Ascending aorta (tissue), 2 donors: ENCODE data around the gene SNAP47. TPM values are rescaled to one million over a fixed set of nuclear protein-coding genes. Genes with fewer than 3 reads are reported as not detected.
A peak's percentile ranks its signal among the peaks of the same experiment; 100 is the strongest.

Experiments
- DNase-seq, 2 donors: peaks; one replicate each; pipeline ENCODE4 v3.0.0-alpha.2; 2019; ENCODE audit warnings: low spot score in 2 of 2
- H3K27ac ChIP-seq, 2 donors: fragments of 200-600 bp; sonication (generic); one replicate each; pipeline ENCODE4 v1.5.1; 2016 to 2017; ENCODE audit warnings: mild to moderate bottlenecking in 1 of 2
- H3K27me3 ChIP-seq: fragments of 200-600 bp; sonication (generic); one replicate; pipeline ENCODE4 v1.5.1; 2017
- H3K36me3 ChIP-seq, 2 donors: fragments of 200-600 bp; sonication (generic); one replicate each; pipeline ENCODE4 v1.5.1; 2016
- H3K4me1 ChIP-seq, 2 donors: fragments of 200-600 bp; sonication (generic); one replicate each; pipeline ENCODE4 v1.5.1; 2016 to 2017; ENCODE audit warnings: mild to moderate bottlenecking in 1 of 2
- H3K4me3 ChIP-seq, 2 donors: fragments of 200-600 bp; sonication (generic); one replicate each; pipeline ENCODE4 v1.5.1; 2016 to 2017; ENCODE audit warnings: mild to moderate bottlenecking in 1 of 2
- H3K9me3 ChIP-seq, 2 donors: fragments of 200-600 bp; sonication (generic); one replicate each; pipeline ENCODE4 v1.5.1; 2016
- intact Hi-C: fragments of 100-400 bp; cut with DNase I; formaldehyde crosslinking; loops from one replicate; pipeline ENCODE4 v1.15.1; 2023
- total RNA-seq: library from RNA; depleted of rRNA; stranded (reverse); fragments of >200 nt; gene quantifications from one replicate; pipeline ENCODE4 v1.1.0, GENCODE V29; 2016
- TF ChIP-seq, protein P1 (sequence below), 3 experiments: fragments of 200-600 bp in 2 of 3; fragments of 450-650 bp in 1 of 3; sonication (generic) in 2 of 3; IDR thresholded peaks; one replicate each; pipeline ENCODE4 v1.5.1; 2016 to 2019; ENCODE audit warnings: antibody characterized with exemption in 3 of 3, mild to moderate bottlenecking in 1 of 3, moderate library complexity in 1 of 3

SNAP47 gene
- total RNA-seq, 1 donor from 2014 or later, result 54.0 TPM

DNA sequence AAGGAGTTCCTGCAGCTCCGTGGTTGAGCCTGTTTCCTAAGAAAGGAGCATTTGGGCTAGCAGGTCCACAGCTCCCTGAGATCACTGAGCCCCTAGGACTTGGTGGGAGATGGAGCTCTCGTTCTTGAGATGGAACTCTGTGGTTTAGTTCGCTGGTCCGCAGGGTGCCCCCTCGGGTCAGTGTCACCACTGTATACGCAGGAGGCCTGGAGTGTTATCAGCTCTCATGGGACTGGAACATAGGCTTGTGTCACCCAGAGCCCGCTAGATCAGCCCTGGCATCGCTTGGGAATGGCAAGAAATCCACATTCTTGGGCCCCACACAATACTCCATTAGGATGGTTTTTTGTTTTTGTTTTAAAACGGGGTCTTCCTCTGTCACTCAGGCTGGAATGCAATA lies 3.6 kb downstream of the SNAP47 start:
- Histone ChIP-seq H3K4me1 (peaks cover 0 to 9% of the 10 kb centered on the region in 2 donors), H3K27me3 (no peaks in the 10 kb centered on the region)

DNA sequence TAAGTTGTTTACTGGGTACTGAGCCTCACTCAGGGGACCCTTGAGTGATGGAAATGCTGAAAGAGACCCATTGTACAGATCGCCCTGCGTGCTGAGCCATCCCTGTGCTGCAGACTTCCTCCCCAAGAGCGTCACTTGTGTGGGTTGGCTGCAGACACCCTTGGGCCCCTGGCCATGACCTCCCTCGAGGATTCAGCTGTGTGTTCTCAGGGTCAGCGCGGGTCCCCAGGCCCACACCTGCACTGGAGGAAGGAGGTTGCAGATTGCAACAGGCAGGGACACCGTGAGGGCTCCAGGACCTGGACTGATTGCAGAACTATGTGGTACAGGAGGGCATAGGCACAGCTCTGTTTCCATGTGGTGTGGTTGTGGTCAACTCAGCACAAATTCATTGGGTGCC lies 4.4 kb downstream of the SNAP47 start:
- no peaks in the 10 kb centered on the region for H3K36me3 ChIP-seq
- peaks cover 0 to 5% of the 10 kb centered on the region in 2 donors for H3K4me1 ChIP-seq
- H3K9me3 ChIP-seq, result no peaks in the 10 kb centered on the region
- H3K27me3 ChIP-seq, result no peaks in the 10 kb centered on the region
- intact Hi-C loops, result loop anchor here (5.0 kb wide), 2 partner anchors 343 to 422 kb away; partner anchors contain the start of genes ARF1 and CDC42BPA
- no peak for DNase-seq
- H3K27ac ChIP-seq, result no peak overlapping the region
- H3K4me3 ChIP-seq, result no peak overlapping the region
- TF ChIP-seq, protein P1, sequence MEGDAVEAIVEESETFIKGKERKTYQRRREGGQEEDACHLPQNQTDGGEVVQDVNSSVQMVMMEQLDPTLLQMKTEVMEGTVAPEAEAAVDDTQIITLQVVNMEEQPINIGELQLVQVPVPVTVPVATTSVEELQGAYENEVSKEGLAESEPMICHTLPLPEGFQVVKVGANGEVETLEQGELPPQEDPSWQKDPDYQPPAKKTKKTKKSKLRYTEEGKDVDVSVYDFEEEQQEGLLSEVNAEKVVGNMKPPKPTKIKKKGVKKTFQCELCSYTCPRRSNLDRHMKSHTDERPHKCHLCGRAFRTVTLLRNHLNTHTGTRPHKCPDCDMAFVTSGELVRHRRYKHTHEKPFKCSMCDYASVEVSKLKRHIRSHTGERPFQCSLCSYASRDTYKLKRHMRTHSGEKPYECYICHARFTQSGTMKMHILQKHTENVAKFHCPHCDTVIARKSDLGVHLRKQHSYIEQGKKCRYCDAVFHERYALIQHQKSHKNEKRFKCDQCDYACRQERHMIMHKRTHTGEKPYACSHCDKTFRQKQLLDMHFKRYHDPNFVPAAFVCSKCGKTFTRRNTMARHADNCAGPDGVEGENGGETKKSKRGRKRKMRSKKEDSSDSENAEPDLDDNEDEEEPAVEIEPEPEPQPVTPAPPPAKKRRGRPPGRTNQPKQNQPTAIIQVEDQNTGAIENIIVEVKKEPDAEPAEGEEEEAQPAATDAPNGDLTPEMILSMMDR (IDR thresholded peaks at IDR 0.05), result no peak

More for the DNA sequence above, 3.6 kb downstream of the SNAP47 start:
- H3K4me3 ChIP-seq, result no peak overlapping the region
- intact Hi-C loops, result loop anchor here (5.0 kb wide), 2 partner anchors 343 to 422 kb away; partner anchors contain the start of genes ARF1 and CDC42BPA
- no peaks in the 10 kb centered on the region for H3K36me3 ChIP-seq
- H3K9me3 ChIP-seq, result no peaks in the 10 kb centered on the region
- TF ChIP-seq, protein P1 (IDR thresholded peaks at IDR 0.05), result no peak
- DNase-seq, result peak in 1 of 2 donors; percentile 53
- H3K27ac ChIP-seq, result no peak overlapping the region

DNA sequence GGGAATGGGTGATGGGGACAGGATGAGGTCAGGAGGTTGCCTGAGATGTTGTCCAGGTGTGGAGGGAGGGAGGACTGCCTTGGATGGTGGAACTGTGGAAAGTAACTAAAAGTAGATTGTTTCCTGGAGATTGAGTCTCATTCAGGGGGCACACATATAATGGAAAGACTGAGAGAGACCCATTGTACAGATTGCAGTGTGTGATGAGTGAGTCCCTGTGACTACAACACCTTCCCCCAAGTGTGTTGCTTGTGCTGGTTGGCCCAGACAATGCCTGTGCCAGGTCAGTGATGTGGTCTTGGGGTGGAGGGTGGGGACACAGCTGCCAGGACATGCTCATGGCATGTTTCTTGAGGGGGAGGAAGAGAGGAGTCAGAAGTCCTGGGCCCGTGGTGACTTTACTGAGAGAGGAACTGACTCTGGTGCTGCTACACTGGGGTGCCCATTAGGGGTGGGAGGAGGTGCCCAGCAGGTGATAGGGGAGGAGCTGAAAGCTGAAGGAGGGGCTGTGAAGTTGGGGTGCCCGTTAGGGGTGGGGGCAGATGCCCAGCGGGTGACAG lies 5.2 kb downstream of the SNAP47 start:
- H3K9me3 ChIP-seq, result no peaks in the 10 kb centered on the region
- no peak overlapping the region for H3K4me3 ChIP-seq
- H3K4me1 ChIP-seq, result peaks cover 0 to 5% of the 10 kb centered on the region in 2 donors
- intact Hi-C loops, result no loop called here
- TF ChIP-seq, protein P1 (IDR thresholded peaks at IDR 0.05), result no peak
- no peaks in the 10 kb centered on the region for H3K27me3 ChIP-seq
- DNase-seq, result peak in 1 of 2 donors; percentile 28
- H3K36me3 ChIP-seq, result no peaks in the 10 kb centered on the region
- no peak overlapping the region for H3K27ac ChIP-seq

GRCh38 chr1:227741166-227741870 lies 6.1 kb downstream of the SNAP47 start:
- Histone ChIP-seq H3K27ac (no peak overlapping the region), H3K9me3 (no peaks in the 10 kb centered on the region), H3K4me3 (no peak overlapping the region), H3K27me3 (no peaks in the 10 kb centered on the region), H3K36me3 (no peaks in the 10 kb centered on the region), H3K4me1 (no peaks in the 10 kb centered on the region)
- peak in 1 of 2 donors; percentile 41 for DNase-seq
- intact Hi-C loops, result no loop called here
- TF ChIP-seq, protein P1 (IDR thresholded peaks at IDR 0.05), result no peak

DNA sequence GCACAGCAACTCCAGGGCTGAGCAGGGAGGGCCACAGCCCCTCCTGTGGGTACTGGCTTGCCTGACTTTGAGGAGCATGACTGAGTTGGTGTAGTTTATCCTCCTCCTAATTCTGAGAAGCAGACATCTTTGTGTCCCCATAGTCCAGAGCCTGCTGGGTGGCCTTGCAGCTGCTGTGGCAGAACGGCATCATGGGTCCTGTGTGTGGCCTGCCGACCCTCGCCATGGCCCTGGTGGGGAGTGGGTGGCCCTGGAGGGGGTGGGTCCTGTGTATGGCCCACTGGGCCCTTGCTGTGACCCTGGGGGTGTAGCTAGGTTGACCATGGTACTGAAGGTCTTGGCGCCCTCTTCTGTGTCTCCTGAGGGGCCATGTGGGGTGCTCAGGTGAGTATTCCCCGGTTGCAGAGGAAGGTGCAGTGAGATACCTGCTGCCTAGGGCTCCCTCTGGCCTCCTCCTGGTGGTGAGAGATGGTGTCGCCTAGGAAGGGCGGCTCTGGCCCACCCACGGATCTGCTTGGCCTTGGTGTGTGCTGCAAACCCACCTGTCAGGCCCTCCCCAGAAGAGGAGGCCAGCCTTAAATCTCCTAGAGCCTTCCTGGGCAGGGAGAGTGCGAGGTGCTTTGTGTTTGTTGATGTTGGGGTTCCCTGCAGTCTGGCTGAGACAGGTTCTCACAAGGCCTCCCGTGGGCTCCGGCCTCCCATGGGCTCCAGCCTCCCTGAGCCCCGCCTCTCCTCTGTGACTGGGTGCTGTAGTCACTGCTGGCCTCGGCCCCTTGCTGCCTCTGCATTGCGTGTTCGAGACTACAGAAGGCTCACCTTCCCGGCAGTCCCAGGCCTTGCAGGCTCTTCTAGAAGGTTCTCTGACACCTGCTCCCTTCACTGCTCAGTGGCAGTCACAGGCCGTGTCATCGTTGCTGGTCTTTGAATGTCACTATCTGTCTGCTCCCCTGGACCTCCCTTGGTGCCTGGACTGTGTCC lies 7.8 kb downstream of the SNAP47 start:
- intact Hi-C loops, result no loop called here

More for the DNA sequence above, 7.8 kb downstream of the SNAP47 start:
- H3K36me3 ChIP-seq, result peaks cover 3 to 5% of the 10 kb centered on the region in 2 donors
- no peaks in the 10 kb centered on the region for H3K27me3 ChIP-seq
- H3K27ac ChIP-seq, result no peak overlapping the region
- DNase-seq, result no peak
- H3K9me3 ChIP-seq, result no peaks in the 10 kb centered on the region
- H3K4me3 ChIP-seq, result no peak overlapping the region
- TF ChIP-seq, protein P1 (IDR thresholded peaks at IDR 0.05), result no peak
- H3K4me1 ChIP-seq, result no peaks in the 10 kb centered on the region
